HepG2 (cell line): Measurements from ENCODE around the gene SP9. TPM values are rescaled to one million over a fixed set of nuclear protein-coding genes. Genes with fewer than 3 reads are reported as not detected.

Experiments
- ARID3A ChIP-seq: IDR thresholded peaks from 2 replicates; pipeline ENCODE4 v1.6.1; 2012; ENCODE audit warnings: low read depth, low read length, improper control_type of control experiment
- KDM5A ChIP-seq: fragments of 200-600 bp; sonication (generic); IDR thresholded peaks from 2 replicates; pipeline ENCODE4 v1.7.0; 2018; ENCODE audit warnings: antibody characterized with exemption, mild to moderate bottlenecking, low read length, borderline replicate concordance
- MATR3 ChIP-seq: sonication (generic); formaldehyde crosslinking; IDR thresholded peaks from 2 replicates; pipeline ENCODE4 v1.4.0; 2020; ENCODE audit warnings: missing genetic modification reagents
- NKX3-1 ChIP-seq: sonication (generic); formaldehyde crosslinking; IDR thresholded peaks from 2 replicates; pipeline ENCODE4 v1.5.0; 2020; ENCODE audit warnings: missing genetic modification reagents
- ZNF513 ChIP-seq: sonication (generic); formaldehyde crosslinking; conservative IDR thresholded peaks from 2 replicates; pipeline ENCODE4 v1.5.0; 2020; ENCODE audit warnings: missing genetic modification reagents
- ZNF788 ChIP-seq: sonication (generic); formaldehyde crosslinking; IDR thresholded peaks from 2 replicates; pipeline ENCODE4 v1.5.0; 2020; ENCODE audit warnings: mild to moderate bottlenecking, missing genetic modification reagents, borderline replicate concordance
- polyA plus RNA-seq, 8 experiments: library from polyadenylated mRNA; depleted of rRNA in 3 of 8; stranded (reverse) in 7 of 8; unstranded in 1 of 8; fragments of >200 nt; fragmentation: Illumina TruSeq in 4 of 8; extraction: Trizol in 4 of 8; gene quantifications; 2 replicates each; pipeline versions ENCODE4 v1.2.1 to v1.2.3, GENCODE V29; 2011 to 2016; ENCODE audit warnings: low read depth in 4 of 8, missing spikeins in 1 of 8, mixed read lengths in 1 of 8; ENCODE audit not compliant: insufficient read depth in 1 of 8
- total RNA-seq, 5 experiments: library from RNA; depleted of rRNA; stranded (reverse); fragments of >200 nt; fragmentation: Illumina TruSeq; extraction: Trizol; gene quantifications; 2 replicates each; pipeline ENCODE4 v1.2.3, GENCODE V29; 2016; ENCODE audit warnings: low read depth in 1 of 5
- TF ChIP-seq, protein P1 (sequence below): IDR thresholded peaks from 2 replicates; pipeline ENCODE4 v1.6.1; 2016; ENCODE audit warnings: low read depth, missing genetic modification reagents, missing compliant biosample characterization
- TF ChIP-seq, protein P2 (sequence below), 2 experiments: sonication (generic) in 1 of 2; formaldehyde crosslinking in 1 of 2; IDR thresholded peaks; 2 replicates each; pipeline versions ENCODE4 v1.6.1 to v1.9.0; 2014 to 2022; ENCODE audit warnings: antibody characterized with exemption in 1 of 2, borderline replicate concordance in 1 of 2, inconsistent platforms in 1 of 2, low read depth in 1 of 2, missing genetic modification reagents in 1 of 2

Gene SP9
- total and polyA plus RNA-seq, 2 of the 13 experiments (the other 11 are each of a cell fraction or from before 2014, with no cell fraction given): not detected

GRCh38 chr2:174334781-174335251 lies at the start of gene SP9 (continued):
- TF ChIP-seq NKX3-1: peak; percentile 71
- TF ChIP-seq, protein P1, sequence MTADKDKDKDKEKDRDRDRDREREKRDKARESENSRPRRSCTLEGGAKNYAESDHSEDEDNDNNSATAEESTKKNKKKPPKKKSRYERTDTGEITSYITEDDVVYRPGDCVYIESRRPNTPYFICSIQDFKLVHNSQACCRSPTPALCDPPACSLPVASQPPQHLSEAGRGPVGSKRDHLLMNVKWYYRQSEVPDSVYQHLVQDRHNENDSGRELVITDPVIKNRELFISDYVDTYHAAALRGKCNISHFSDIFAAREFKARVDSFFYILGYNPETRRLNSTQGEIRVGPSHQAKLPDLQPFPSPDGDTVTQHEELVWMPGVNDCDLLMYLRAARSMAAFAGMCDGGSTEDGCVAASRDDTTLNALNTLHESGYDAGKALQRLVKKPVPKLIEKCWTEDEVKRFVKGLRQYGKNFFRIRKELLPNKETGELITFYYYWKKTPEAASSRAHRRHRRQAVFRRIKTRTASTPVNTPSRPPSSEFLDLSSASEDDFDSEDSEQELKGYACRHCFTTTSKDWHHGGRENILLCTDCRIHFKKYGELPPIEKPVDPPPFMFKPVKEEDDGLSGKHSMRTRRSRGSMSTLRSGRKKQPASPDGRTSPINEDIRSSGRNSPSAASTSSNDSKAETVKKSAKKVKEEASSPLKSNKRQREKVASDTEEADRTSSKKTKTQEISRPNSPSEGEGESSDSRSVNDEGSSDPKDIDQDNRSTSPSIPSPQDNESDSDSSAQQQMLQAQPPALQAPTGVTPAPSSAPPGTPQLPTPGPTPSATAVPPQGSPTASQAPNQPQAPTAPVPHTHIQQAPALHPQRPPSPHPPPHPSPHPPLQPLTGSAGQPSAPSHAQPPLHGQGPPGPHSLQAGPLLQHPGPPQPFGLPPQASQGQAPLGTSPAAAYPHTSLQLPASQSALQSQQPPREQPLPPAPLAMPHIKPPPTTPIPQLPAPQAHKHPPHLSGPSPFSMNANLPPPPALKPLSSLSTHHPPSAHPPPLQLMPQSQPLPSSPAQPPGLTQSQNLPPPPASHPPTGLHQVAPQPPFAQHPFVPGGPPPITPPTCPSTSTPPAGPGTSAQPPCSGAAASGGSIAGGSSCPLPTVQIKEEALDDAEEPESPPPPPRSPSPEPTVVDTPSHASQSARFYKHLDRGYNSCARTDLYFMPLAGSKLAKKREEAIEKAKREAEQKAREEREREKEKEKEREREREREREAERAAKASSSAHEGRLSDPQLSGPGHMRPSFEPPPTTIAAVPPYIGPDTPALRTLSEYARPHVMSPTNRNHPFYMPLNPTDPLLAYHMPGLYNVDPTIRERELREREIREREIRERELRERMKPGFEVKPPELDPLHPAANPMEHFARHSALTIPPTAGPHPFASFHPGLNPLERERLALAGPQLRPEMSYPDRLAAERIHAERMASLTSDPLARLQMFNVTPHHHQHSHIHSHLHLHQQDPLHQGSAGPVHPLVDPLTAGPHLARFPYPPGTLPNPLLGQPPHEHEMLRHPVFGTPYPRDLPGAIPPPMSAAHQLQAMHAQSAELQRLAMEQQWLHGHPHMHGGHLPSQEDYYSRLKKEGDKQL: no peak
- no peak for TF ChIP-seq KDM5A
- TF ChIP-seq ARID3A: no peak
- no peak for TF ChIP-seq MATR3 (CRISPR knock-in tag)
- no peak for TF ChIP-seq ZNF513 (CRISPR knock-in tag)
- TF ChIP-seq ZNF788: no peak
- TF ChIP-seq, protein P2, sequence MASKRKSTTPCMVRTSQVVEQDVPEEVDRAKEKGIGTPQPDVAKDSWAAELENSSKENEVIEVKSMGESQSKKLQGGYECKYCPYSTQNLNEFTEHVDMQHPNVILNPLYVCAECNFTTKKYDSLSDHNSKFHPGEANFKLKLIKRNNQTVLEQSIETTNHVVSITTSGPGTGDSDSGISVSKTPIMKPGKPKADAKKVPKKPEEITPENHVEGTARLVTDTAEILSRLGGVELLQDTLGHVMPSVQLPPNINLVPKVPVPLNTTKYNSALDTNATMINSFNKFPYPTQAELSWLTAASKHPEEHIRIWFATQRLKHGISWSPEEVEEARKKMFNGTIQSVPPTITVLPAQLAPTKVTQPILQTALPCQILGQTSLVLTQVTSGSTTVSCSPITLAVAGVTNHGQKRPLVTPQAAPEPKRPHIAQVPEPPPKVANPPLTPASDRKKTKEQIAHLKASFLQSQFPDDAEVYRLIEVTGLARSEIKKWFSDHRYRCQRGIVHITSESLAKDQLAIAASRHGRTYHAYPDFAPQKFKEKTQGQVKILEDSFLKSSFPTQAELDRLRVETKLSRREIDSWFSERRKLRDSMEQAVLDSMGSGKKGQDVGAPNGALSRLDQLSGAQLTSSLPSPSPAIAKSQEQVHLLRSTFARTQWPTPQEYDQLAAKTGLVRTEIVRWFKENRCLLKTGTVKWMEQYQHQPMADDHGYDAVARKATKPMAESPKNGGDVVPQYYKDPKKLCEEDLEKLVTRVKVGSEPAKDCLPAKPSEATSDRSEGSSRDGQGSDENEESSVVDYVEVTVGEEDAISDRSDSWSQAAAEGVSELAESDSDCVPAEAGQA (IDR thresholded peaks at IDR 0.05; ENCODE audit: low read depth): no peak
- TF ChIP-seq, protein P2 (CRISPR knock-in tag; IDR thresholded peaks at IDR 0.05; ENCODE audit: borderline replicate concordance): no peak
